GM12892 (cell line): Measurements from ENCODE around the gene TMOD3.

Experiments
- POLR2A ChIP-seq: IDR thresholded peaks from 2 replicates; pipeline ENCODE4 v1.6.1; 2011; ENCODE audit warnings: low read depth, low read length, control low read depth
- POLR2AphosphoS5 ChIP-seq: IDR thresholded peaks from 2 replicates; pipeline ENCODE4 v1.6.1; 2011; ENCODE audit warnings: low read depth, low read length, control low read depth

GRCh38 chr15:51874751-51875644 is 45.5 kb downstream of the TMOD3 start:
- TF ChIP-seq POLR2A (no peak), POLR2AphosphoS5 (no peak)
